Measurements from ENCODE around the gene PIERCE2.
"Not testable (repeated sequence)": the region's sequence is repeated elsewhere in the genome, so short reads cannot be mapped to it uniquely, and the experiment has no call there.

PIERCE2 gene

DNA sequence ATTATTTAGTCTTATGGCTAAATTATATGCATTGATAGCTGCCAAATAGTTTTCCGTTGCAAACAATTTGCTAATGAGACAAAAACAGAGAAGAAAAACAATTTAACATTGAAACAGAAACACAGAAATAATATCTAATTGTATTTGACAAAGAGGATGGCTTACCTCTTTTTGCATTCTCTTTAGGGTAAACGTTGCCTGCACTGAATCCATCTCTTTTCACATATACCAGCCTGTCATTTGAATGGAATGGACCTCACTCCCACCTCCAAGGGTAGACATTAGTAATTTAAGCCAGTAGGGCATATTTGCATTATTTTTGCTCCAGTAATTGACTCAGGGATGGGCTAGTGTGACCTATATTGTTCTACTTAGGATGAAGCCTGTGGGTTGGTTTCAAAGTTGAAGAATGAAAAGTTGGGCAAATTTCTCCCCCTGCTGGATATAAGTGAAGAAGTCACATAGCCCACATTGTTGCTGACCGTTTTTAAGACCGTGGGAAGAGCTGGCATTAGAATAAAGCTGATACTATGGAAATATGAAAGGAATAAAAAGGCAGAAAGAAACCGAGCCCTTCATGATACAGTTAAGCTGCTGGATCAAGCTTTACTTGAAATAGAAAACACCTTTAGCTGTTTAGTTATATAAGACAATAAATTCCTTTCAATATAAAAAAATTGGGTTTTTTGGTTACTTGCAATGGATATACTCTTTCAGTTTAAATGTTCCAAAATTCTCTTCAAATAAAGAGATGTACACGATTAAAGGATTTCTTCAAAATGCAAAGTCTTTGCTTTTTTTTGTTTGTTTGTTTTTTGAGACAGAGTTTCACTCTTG lies 26.9 kb downstream of the PIERCE2 start:
- DNase-seq = no peak

GRCh38 chr15:55443141-55443540 lies 34.8 kb downstream of the PIERCE2 start:
- not testable (repeated sequence) for DNase-seq

DNA sequence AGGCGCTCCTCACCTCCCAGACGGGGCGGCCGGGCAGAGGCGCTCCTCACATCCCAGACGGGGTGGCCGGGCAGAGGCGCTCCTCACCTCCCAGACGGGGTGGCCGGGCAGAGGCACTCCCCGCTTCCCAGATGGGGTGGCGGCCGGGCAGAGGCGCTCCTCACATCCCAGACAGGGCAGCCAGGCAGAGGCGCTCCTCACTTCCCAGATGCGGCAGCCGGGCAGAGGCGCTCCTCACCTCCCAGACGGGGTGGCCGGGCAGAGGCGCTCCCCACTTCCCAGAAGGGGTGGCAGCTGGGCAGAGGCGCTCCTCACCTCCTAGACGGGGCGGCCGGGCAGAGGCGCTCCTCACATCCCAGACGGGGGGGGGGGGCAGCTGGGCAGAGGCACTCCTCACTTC lies 37.6 kb downstream of the PIERCE2 start:
- not testable (repeated sequence) for DNase-seq

GRCh38 chr15:55446379-55447029 lies 38.2 kb downstream of the PIERCE2 start:
- not testable (repeated sequence) for DNase-seq

GRCh38 chr15:55447030-55447394 lies 38.7 kb downstream of the PIERCE2 start:
- not testable (repeated sequence) for DNase-seq

DNA sequence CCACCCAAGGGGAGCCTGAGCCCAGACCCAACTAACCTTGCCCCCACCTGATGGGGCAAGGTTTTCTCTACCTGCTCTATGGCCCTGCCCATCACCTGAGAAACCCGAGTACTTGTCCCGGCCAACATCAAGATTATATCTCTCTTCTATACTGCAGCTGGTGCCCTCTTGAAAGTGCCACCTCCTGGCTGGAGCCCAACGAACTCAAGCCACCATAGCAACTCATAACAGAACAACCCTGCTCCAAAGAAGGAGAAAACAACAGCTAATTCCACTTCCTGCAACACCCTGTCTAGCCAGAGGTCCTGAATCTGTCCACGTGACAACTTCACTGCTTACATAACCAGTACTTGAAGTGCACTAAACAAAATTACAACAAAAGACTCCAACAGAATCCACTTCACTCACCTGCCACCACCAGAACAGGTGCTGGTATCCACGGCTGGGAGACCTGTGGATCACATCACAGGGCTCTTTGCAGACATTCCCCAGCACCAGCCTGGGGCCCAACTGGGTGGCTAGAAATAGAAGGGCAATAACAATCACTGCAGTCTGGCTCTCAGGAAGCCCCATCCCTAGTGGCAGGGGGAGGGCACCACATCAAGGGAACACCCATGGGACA lies 49.2 kb downstream of the PIERCE2 start:
- no peak for DNase-seq

- DNase-seq = no peak
Observed at GRCh38 chr15:55461447-55461846, 53.2 kb downstream of the PIERCE2 start.

DNA sequence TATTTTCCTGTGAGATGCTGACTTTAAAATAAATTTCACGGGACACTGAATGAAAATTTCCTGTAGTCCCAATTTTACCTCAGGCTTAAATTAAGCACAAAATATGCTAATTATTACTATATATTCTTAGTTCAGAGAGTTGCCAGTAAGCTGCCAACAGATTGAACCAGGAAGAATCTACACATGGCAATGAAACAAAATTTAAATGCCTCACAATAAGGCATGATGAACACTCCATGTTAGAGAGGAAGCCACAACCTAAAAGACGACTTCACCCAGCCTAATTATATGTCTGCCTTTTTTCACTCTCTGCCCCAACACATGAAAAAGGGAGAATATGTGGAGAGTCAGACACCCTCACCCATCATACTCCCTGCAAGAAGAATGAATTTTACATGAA lies 60.0 kb downstream of the PIERCE2 start:
- no peak for DNase-seq

Measured in activated effector memory CD4-positive, alpha-beta T cell treated with Interleukin-2 at 50 U/mL for 16 hours (primary cell).